Neural crest cell (in vitro differentiated cells): ENCODE measurements around the gene KRTAP10-9. TPM values are rescaled to one million over a fixed set of nuclear protein-coding genes. Genes with fewer than 3 reads are reported as not detected.
"Not testable (repeated sequence)": the region's sequence is repeated elsewhere in the genome, so short reads cannot be mapped to it uniquely, and the experiment has no call there.

Source experiments
- DNase-seq: peaks from one replicate; pipeline ENCODE4 v3.0.0; 2021; ENCODE audit warnings: low read depth, mixed read lengths, low spot score
- H3K27ac Mint-ChIP-seq: one replicate; pipeline ENCODE4 v1.8.0; 2021; ENCODE audit warnings: mild to moderate bottlenecking, mixed read lengths; ENCODE audit not compliant: unreplicated experiment
- H3K27me3 Mint-ChIP-seq: 2 replicates; pipeline ENCODE4 v1.8.0; 2021; ENCODE audit warnings: low read depth, mild to moderate bottlenecking, mixed read lengths
- H3K36me3 Mint-ChIP-seq: 2 replicates; pipeline ENCODE4 v1.8.0; 2021; ENCODE audit warnings: low read depth, mild to moderate bottlenecking, mixed read lengths
- H3K4me1 Mint-ChIP-seq: 2 replicates; pipeline ENCODE4 v1.8.0; 2021; ENCODE audit warnings: mixed read lengths
- H3K4me3 Mint-ChIP-seq: one replicate; pipeline ENCODE4 v1.8.0; 2021; ENCODE audit warnings: mild to moderate bottlenecking, mixed read lengths
- H3K9me3 Mint-ChIP-seq: 2 replicates; pipeline ENCODE4 v1.8.0; 2021; ENCODE audit warnings: mixed read lengths
- CTCF ChIP-seq: fragments of 200-600 bp; sonication (generic); conservative IDR thresholded peaks from 2 replicates; pipeline ENCODE4 v1.5.0; 2021; ENCODE audit warnings: antibody characterized with exemption, mild to moderate bottlenecking
- total RNA-seq: library from RNA; stranded (reverse); gene quantifications from 2 replicates; pipeline ENCODE4 v1.2.1, GENCODE V29; 2021

The KRTAP10-9 gene
- total RNA-seq, 1 donor from 2014 or later = not detected

- peaks cover 13% of the 10 kb centered on the region for H3K4me1 Mint-ChIP-seq
- peaks cover 11% of the 10 kb centered on the region for H3K9me3 Mint-ChIP-seq
- no peak overlapping the region for H3K27ac Mint-ChIP-seq
- no peak for TF ChIP-seq CTCF
- no peak for DNase-seq
- H3K4me3 Mint-ChIP-seq = no peak overlapping the region
- no peaks in the 10 kb centered on the region for H3K27me3 Mint-ChIP-seq
- H3K36me3 Mint-ChIP-seq = peaks cover 2% of the 10 kb centered on the region
These were observed 32.2 kb downstream of the KRTAP10-9 start for GRCh38 chr21:44658913-44659595.

- not testable (repeated sequence) for DNase-seq, H3K27ac Mint-ChIP-seq, H3K27me3 Mint-ChIP-seq, H3K4me3 Mint-ChIP-seq, H3K36me3 Mint-ChIP-seq
- Mint-ChIP-seq H3K9me3 (peaks cover 17% of the 10 kb centered on the region), H3K4me1 (peaks cover 13% of the 10 kb centered on the region)
These were observed 34.7 kb downstream of the KRTAP10-9 start for GRCh38 chr21:44661567-44661966.

GRCh38 chr21:44664691-44665090 is 37.8 kb downstream of the KRTAP10-9 start:
- Mint-ChIP-seq H3K27me3 (peaks cover 4% of the 10 kb centered on the region), H3K4me1 (peaks cover 4% of the 10 kb centered on the region), H3K4me3 (no peak overlapping the region), H3K27ac (no peak overlapping the region), H3K36me3 (peaks cover 5% of the 10 kb centered on the region), H3K9me3 (peaks cover 18% of the 10 kb centered on the region)
- no peak for DNase-seq
- no peak for TF ChIP-seq CTCF

- Mint-ChIP-seq H3K9me3 (peaks cover 18% of the 10 kb centered on the region), H3K36me3 (peaks cover 8% of the 10 kb centered on the region), H3K27ac (no peak within 1 kb of the TSS), H3K4me3 (no peak within 1 kb of the TSS), H3K27me3 (peaks cover 4% of the 10 kb centered on the region), H3K4me1 (peaks cover under 1% of the 10 kb centered on the region)
- TF ChIP-seq CTCF = no peak
- no peak for DNase-seq
These were observed 39.8 kb downstream of the KRTAP10-9 start, which contains the start of gene KRTAP12-2 for GRCh38 chr21:44666401-44667320. TSS of gene KRTAP12-2 (minus strand) at chr21:44666927. CDS start at chr21:44666886, 41 bp downstream.

GRCh38 chr21:44667612-44668011 is 40.7 kb downstream of the KRTAP10-9 start:
- no peaks in the 10 kb centered on the region for H3K4me1 Mint-ChIP-seq
- DNase-seq = no peak
- TF ChIP-seq CTCF = no peak
- no peak overlapping the region for H3K4me3 Mint-ChIP-seq
- H3K27ac Mint-ChIP-seq = no peak overlapping the region
- H3K27me3 Mint-ChIP-seq = peaks cover 4% of the 10 kb centered on the region
- peaks cover 12% of the 10 kb centered on the region for H3K9me3 Mint-ChIP-seq
- peaks cover 8% of the 10 kb centered on the region for H3K36me3 Mint-ChIP-seq
